Measurements from ENCODE around the gene ATF3.
"Not testable (repeated sequence)": the region's sequence is repeated elsewhere in the genome, so short reads cannot be mapped to it uniquely, and the experiment has no call there.

The ATF3 gene

DNA sequence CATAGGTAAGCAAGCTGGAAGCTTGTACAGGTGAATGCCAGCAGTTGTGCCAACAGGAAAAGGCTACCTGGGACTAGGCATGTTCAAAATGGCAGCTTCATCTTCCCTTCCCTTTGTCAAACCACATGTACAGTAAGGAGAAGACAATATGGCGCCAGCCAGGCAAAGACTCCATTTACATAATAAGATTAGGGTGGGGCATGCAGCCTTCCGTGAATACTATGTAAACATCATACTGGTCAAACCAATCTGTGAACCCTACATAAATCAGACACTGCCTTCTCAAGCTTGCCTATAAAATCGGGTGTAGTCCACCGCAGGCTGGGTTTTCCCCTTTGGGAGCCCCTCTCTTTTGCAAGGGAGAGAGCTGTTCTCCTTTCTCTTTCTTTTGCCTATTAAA is 24.6 kb downstream of the ATF3 start:
- TF ChIP-seq CTCF (IDR thresholded peaks at IDR 0.05; ENCODE audit: low read depth, low read length), result no peak
- no peak for DNase-seq (ENCODE audit: low read depth in 2 of 2)

DNA sequence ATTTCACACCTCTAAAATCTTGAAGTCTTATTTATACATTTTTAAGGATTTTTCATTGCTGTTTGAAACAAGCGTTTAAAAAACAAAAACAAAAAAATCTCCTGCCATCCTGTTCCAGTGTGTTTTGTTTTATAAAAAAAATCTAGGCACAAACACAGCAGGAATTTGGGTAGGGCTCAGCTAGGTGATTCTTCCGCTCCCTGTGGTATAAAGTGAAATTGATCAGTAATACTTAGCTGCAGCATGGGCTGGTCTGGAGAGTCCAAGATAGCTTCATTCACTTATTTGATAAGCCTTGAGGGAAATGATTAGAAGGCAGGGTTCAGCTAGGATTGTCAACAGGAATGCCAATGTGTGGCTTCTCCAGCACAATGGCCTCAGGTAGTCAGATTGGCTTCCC is 25.7 kb downstream of the ATF3 start:
- TF ChIP-seq CTCF (IDR thresholded peaks at IDR 0.05; ENCODE audit: low read depth, low read length), result no peak
- H3K4me3 ChIP-seq (replicated peaks in 1 of 2; ENCODE audit: low read depth in 2 of 2, low read length in 2 of 2), result no peak overlapping the region
- no peak for DNase-seq (ENCODE audit: low read depth in 2 of 2)

More for the DNA sequence above, 24.6 kb downstream of the ATF3 start:
- H3K4me3 ChIP-seq (replicated peaks in 1 of 2; ENCODE audit: low read depth in 2 of 2, low read length in 2 of 2), result no peak overlapping the region

GRCh38 chr1:212635141-212635631 is 26.6 kb downstream of the ATF3 start:
- peak; percentile 29 to 57 for DNase-seq (ENCODE audit: low read depth in 2 of 2)
- TF ChIP-seq CTCF (IDR thresholded peaks at IDR 0.05; ENCODE audit: low read depth, low read length), result no peak

GRCh38 chr1:212637902-212638301 is 29.3 kb downstream of the ATF3 start:
- TF ChIP-seq CTCF (IDR thresholded peaks at IDR 0.05; ENCODE audit: low read depth, low read length), result no peak
- H3K4me3 ChIP-seq (replicated peaks in 1 of 2; ENCODE audit: low read depth in 2 of 2, low read length in 2 of 2), result no peak overlapping the region
- DNase-seq (ENCODE audit: low read depth in 2 of 2), result peak in 1 of 2 donors; percentile 62

More at GRCh38 chr1:212635141-212635631, 26.6 kb downstream of the ATF3 start:
- no peak overlapping the region for H3K4me3 ChIP-seq (replicated peaks in 1 of 2; ENCODE audit: low read depth in 2 of 2, low read length in 2 of 2)

- TF ChIP-seq CTCF (IDR thresholded peaks at IDR 0.05; ENCODE audit: low read depth, low read length), result no peak
- no peak overlapping the region for H3K4me3 ChIP-seq (replicated peaks in 1 of 2; ENCODE audit: low read depth in 2 of 2, low read length in 2 of 2)
- peak; percentile 61 to 76 for DNase-seq (ENCODE audit: low read depth in 2 of 2)
These were observed 30.1 kb downstream of the ATF3 start for GRCh38 chr1:212638492-212639151.

DNA sequence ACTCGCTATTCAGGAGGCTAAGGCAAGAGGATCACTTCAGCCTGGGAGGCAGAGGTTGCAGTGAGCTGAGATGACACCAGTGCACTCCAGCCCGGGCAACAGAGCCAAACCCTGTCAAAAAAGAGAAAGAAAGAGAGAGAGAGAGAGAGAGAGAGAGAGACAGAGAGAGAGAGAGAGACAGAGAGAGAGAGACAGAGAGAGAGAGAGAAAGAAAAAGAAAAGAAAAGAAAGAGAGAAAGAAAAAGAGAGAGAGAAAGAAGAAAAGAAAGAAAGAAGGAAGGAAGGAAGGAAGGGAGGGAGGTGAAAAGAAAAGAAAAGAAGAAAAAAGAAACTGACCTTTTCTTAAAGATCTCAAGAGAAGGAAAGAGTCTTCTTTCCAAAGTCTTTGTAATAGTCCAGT is 31.0 kb downstream of the ATF3 start:
- DNase-seq (ENCODE audit: low read depth in 2 of 2); H3K4me3 ChIP-seq (replicated peaks in 1 of 2; ENCODE audit: low read depth in 2 of 2, low read length in 2 of 2): not testable (repeated sequence)

- DNase-seq (ENCODE audit: low read depth in 2 of 2), result no peak
- no peak overlapping the region for H3K4me3 ChIP-seq (replicated peaks in 1 of 2; ENCODE audit: low read depth in 2 of 2, low read length in 2 of 2)
- no peak for TF ChIP-seq CTCF (IDR thresholded peaks at IDR 0.05; ENCODE audit: low read depth, low read length)
These were observed 31.8 kb downstream of the ATF3 start for GRCh38 chr1:212640223-212640878.

Data from cardiac fibroblast (primary cell).